A673 (cell line): ENCODE measurements around the gene PCDH19. TPM values are rescaled to one million over a fixed set of nuclear protein-coding genes. Genes with fewer than 3 reads are reported as not detected.

Source experiments
- BruUV-seq: library from RNA; stranded (reverse); fragments of 400-500 nt; replicated peaks from 2 replicates; lab custom pipeline; 2021; lab: Mats Ljungman, UMichigan
- CTCF ChIA-PET: fragments of 300-600 bp; sonication (Branson Sonifier 250); formaldehyde crosslinking; loops from one replicate; lab custom pipeline; 2022; ENCODE audit warnings: antibody characterized with exemption; lab: Charles Lee
- POLR2A ChIA-PET: fragments of 300-600 bp; sonication (Branson Sonifier 250); formaldehyde crosslinking; loops from one replicate; lab custom pipeline; 2022; ENCODE audit warnings: antibody characterized with exemption; ENCODE audit not compliant: low non-redundant PET; lab: Charles Lee
- DNase-seq: peaks from one replicate; pipeline ENCODE4 v3.0.0-alpha.2; 2015; ENCODE audit warnings: low spot score
- H3K27ac ChIP-seq: fragments of 200-600 bp; sonication (generic); 2 replicates; pipeline ENCODE4 v1.5.1; 2016; ENCODE audit warnings: mixed run types, low read depth, mild to moderate bottlenecking, mixed read lengths, antibody characterized with exemption, low read length; ENCODE audit not compliant: poor library complexity, severe bottlenecking
- H3K27me3 ChIP-seq: fragments of 200-600 bp; sonication (generic); replicated peaks from 2 replicates; pipeline ENCODE4 v1.6.1; 2017; ENCODE audit warnings: mixed run types, low read depth, mild to moderate bottlenecking, mixed read lengths, antibody characterized with exemption, low read length; ENCODE audit not compliant: insufficient read depth, poor library complexity
- H3K36me3 ChIP-seq: fragments of 200-600 bp; sonication (generic); 2 replicates; pipeline ENCODE4 v1.6.1; 2016; ENCODE audit warnings: mixed run types, mild to moderate bottlenecking, mixed read lengths, antibody characterized with exemption, low read length; ENCODE audit not compliant: insufficient read depth, poor library complexity, severe bottlenecking
- H3K4me1 ChIP-seq: fragments of 200-600 bp; sonication (generic); 2 replicates; pipeline ENCODE4 v1.6.1; 2017; ENCODE audit warnings: mixed run types, mild to moderate bottlenecking, mixed read lengths, antibody characterized with exemption, low read length; ENCODE audit not compliant: insufficient read depth, poor library complexity, severe bottlenecking
- H3K4me3 ChIP-seq: fragments of 200-600 bp; sonication (generic); 2 replicates; pipeline ENCODE4 v1.5.1; 2016; ENCODE audit warnings: low read depth, mixed run types, mild to moderate bottlenecking, mixed read lengths, low read length; ENCODE audit not compliant: poor library complexity, severe bottlenecking
- H3K9me3 ChIP-seq: fragments of 200-600 bp; sonication (generic); 2 replicates; pipeline ENCODE4 v1.6.1; 2016; ENCODE audit warnings: mixed run types, low read depth, mild to moderate bottlenecking, mixed read lengths, antibody characterized with exemption, low read length; ENCODE audit not compliant: poor library complexity, severe bottlenecking
- EZH2 ChIP-seq: fragments of 200-600 bp; sonication (generic); IDR thresholded peaks from 2 replicates; pipeline ENCODE4 v1.6.1; 2017; ENCODE audit warnings: borderline replicate concordance, low read depth, mild to moderate bottlenecking, mixed read lengths, antibody characterized with exemption, low read length; ENCODE audit not compliant: poor library complexity, severe bottlenecking
- intact Hi-C: fragments of 100-400 bp; cut with micrococcal nuclease; formaldehyde crosslinking; loops from one replicate; pipeline ENCODE4 v1.10.0; 2022; ENCODE audit not compliant: unreplicated experiment
- total RNA-seq: library from RNA; stranded (reverse); gene quantifications from 2 replicates; pipeline ENCODE4 v1.2.3, GENCODE V29; 2021
- TF ChIP-seq, protein P1 (sequence below): fragments of 300-800, 200-600 bp; sonication (generic); conservative IDR thresholded peaks from 2 replicates; pipeline ENCODE4 v1.5.1; 2017; ENCODE audit warnings: low read depth, mild to moderate bottlenecking, antibody characterized with exemption, low read length, moderate library complexity, mixed read lengths

The PCDH19 gene
- total RNA-seq, 1 experiment from 2014 or later, result 0.80 TPM

DNA sequence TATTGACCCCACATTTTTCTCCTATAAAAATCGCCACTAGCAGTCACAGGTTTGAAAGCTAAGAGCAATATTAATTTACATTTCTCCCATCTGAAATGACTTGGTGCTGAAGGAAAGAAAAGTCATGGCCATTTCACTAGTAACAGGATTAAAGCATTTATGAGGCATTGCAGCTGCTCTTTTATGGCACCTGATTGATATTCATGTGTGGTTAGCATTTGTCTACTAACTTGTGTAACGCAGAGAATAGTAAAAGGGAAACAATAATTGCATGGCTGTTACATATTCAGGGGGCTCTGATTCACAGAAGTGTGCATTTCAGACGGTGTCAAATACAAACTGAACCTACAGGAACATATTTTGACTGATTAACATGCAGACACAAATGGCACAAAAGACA lies 5.2 kb downstream of the PCDH19 start:
- intact Hi-C loops, result no loop called here
- no TSS peak for BruUV-seq
- Histone ChIP-seq H3K27me3 (peaks cover 65% of the 10 kb centered on the region), H3K4me3 (no peak overlapping the region), H3K4me1 (peaks cover 3% of the 10 kb centered on the region), H3K9me3 (no peaks in the 10 kb centered on the region), H3K36me3 (no peaks in the 10 kb centered on the region), H3K27ac (no peak overlapping the region)
- CTCF ChIA-PET, result no interaction called here
- peak; percentile 51 for DNase-seq
- no peak for TF ChIP-seq EZH2
- TF ChIP-seq, protein P1, sequence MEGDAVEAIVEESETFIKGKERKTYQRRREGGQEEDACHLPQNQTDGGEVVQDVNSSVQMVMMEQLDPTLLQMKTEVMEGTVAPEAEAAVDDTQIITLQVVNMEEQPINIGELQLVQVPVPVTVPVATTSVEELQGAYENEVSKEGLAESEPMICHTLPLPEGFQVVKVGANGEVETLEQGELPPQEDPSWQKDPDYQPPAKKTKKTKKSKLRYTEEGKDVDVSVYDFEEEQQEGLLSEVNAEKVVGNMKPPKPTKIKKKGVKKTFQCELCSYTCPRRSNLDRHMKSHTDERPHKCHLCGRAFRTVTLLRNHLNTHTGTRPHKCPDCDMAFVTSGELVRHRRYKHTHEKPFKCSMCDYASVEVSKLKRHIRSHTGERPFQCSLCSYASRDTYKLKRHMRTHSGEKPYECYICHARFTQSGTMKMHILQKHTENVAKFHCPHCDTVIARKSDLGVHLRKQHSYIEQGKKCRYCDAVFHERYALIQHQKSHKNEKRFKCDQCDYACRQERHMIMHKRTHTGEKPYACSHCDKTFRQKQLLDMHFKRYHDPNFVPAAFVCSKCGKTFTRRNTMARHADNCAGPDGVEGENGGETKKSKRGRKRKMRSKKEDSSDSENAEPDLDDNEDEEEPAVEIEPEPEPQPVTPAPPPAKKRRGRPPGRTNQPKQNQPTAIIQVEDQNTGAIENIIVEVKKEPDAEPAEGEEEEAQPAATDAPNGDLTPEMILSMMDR, result no peak
- POLR2A ChIA-PET, result no interaction called here

DNA sequence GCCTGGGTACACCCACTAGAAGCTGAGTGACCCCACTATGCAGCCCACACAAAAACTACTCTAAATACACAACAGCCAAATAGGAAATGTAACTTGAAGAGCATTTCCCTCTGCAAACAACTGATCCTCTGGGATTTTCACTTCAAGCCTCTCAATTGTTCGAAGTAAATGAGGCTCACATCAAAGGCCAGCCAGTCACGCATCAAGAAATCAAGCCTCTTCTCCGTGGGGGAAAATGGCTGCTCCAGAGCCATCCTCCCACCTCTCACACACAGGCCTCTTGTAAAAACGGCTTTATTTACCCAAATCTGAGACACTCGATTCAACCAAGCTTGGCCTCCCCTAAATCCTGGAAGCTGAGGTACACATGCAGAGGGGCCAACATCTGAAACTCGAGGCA lies 14.3 kb downstream of the PCDH19 start:
- no peak overlapping the region for H3K4me3 ChIP-seq
- intact Hi-C loops, result no loop called here
- no peaks in the 10 kb centered on the region for H3K9me3 ChIP-seq
- CTCF ChIA-PET, result no interaction called here
- TF ChIP-seq, protein P1, result no peak
- no peak for TF ChIP-seq EZH2
- POLR2A ChIA-PET, result no interaction called here
- no peak for DNase-seq
- H3K36me3 ChIP-seq, result no peaks in the 10 kb centered on the region
- no peaks in the 10 kb centered on the region for H3K4me1 ChIP-seq
- H3K27ac ChIP-seq, result no peak overlapping the region
- BruUV-seq, result no TSS peak
- H3K27me3 ChIP-seq, result peaks cover 14% of the 10 kb centered on the region

DNA sequence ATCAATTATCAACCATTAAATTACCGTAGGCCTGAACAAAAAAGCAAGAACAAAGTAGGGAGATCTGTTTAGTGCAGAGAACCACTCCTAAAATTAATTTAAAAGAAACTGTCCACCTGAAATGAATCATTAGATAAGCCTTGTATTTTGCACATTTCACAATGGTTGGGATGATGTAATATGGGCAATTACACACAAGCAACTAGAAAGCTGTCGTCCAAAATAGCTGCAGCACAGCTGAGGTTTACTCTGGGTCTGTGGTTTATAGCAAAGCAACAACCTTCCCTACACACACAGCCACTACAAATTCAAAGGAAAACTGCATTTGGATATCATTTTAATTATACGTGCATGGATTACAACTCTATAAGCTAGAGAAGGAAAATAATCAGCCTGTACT lies 28.5 kb downstream of the PCDH19 start:
- no peaks in the 10 kb centered on the region for H3K27me3 ChIP-seq
- BruUV-seq, result no TSS peak
- POLR2A ChIA-PET, result no interaction called here
- H3K4me3 ChIP-seq, result no peak overlapping the region
- no peaks in the 10 kb centered on the region for H3K4me1 ChIP-seq
- no peak overlapping the region for H3K27ac ChIP-seq
- no peak for TF ChIP-seq EZH2
- TF ChIP-seq, protein P1, result no peak
- DNase-seq, result no peak
- H3K9me3 ChIP-seq, result no peaks in the 10 kb centered on the region
- intact Hi-C loops, result no loop called here
- CTCF ChIA-PET, result no interaction called here
- no peaks in the 10 kb centered on the region for H3K36me3 ChIP-seq
